ENCODE data around the gene LEKR1.

LEKR1 gene

GRCh38 chr3:157086060-157086750, 260.1 kb downstream of the LEKR1 start:
- no peak for DNase-seq

DNA sequence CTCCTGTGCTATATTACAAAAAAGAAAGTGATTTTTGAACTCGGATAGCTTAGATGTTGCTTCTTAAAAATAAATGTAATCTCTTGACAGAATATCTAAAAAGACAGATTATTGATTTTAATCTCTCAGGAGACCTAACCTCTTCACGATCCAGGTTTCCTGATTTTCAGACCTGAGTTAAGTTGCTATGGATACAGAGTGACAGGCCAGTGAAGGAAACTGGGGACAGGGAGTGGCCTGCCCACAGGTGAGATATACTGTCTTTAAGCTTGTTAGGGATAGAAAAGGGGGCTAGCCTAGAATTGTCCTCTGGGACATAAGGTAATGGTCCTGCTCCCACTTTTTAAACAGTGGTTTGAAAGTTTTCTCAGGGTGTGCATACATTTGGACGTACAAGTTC, 260.6 kb downstream of the LEKR1 start:
- DNase-seq: no peak

- no peak for DNase-seq
These were observed 261.2 kb downstream of the LEKR1 start for GRCh38 chr3:157087373-157087772.

- peak; percentile 4 for DNase-seq
These were observed 261.8 kb downstream of the LEKR1 start for GRCh38 chr3:157087780-157088600.

- DNase-seq: peak; percentile 87
These were observed 262.7 kb downstream of the LEKR1 start for GRCh38 chr3:157088601-157089454.

DNA sequence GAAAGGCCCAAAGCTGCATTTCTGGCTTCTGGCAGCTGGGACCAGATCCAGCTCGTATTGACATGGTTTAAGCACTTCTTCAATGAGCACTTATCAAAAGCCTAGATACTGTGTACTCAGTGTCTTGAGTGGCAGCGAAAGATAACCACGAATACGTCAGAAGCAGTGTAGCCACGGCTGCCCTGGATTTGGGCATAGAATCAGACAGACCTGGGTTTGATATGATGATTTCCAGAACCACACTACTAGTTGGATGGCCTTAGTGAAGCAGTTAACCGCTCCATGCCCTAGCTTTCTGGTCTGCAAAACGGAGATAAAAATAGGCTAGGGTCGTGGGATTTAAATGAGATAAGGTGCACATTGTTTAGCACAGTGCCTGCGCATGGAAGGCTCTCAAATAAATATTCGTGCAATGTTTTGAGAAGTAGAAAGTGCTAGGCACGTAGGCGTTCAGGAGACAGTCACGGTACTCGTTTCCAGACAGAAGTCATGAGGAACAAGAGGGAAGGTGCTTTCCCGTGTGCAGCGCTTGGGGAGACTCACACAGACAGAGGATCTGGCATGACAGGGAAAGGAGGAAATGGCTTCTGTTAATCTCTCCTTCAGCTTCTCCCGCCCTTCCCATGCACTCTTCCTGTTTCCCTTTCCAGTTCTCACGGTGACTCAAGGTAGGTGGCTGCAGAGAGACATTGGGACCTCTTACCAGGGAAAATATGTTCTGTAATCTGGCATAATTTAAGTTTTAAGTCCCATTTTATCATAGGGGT, 263.5 kb downstream of the LEKR1 start:
- peak; percentile 95 for DNase-seq

DNA sequence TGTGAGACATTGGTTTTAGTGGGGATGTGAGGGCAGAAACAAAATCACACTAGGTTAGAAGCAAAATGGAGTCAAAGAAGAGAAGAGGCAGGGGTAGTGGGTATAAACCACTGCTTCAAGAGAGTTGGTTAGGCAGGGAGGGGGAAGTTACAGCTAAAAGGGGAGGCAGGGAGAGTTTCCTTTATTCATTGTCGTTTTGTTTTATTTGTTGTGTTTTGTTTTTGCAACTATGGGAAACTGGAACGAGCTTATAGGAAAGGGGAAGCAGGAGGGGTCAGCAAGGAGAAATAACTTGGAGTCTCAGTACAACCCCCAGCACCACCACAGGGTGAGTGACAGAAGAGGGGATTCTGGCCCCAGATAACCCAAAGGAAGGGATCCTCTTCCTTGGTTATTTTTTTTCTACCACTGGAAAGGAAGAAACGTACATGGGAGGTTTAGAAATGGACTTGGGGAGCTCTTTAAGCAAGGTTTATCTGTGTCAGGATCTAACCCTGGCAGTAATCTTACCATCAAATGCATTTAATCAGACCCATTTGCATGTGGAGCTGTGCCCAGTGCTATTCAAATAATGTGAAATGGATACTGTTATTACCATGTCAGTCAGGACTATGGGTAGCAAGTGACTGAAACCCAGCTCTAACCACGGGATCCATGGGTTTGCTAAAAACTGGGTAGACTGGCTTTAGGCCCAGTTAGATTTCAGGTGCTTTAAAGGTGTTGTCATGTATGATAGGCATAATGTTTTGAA, 265.1 kb downstream of the LEKR1 start:
- no peak for DNase-seq

DNA sequence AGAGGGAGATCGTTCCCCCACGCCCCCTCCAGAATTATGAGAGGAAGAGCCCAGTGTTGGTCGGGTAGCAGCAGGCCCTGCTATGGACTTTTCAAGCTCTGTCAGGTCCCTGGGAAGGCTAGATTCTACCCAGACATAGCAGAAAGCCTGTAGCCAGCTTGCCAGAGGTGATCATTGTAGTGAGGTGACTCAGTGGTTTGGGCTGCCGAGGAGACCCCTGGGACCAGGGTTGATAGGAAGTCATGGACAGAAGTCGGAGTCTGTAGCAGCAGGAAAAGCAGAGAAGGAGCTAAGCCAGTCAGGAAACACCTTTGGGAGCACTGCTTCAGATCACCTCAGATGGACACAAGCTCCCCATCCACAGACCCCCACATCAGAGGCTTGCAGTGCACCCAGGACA, 266.1 kb downstream of the LEKR1 start:
- DNase-seq: no peak

- no peak for DNase-seq
These were observed 266.9 kb downstream of the LEKR1 start for GRCh38 chr3:157093096-157093495.

DNA sequence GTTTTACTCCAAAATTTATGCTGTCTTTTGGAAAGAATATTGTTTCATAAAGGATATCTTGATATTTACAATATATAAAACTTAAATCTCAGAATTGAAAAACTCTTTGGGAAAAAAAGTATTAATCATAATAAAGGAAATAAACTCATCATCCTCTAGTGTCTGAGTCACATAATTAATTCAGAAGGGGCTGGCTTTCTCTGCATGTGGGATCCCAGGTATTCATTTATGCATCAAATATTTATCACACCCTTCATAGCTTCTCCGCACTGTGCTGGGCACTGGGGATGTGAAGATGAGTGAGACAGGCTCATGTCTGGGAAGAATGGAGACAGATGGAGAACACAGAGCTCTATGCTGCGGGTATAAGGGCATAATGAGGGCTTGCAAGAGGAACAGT, 268.1 kb downstream of the LEKR1 start:
- no peak for DNase-seq

- DNase-seq: no peak
These were observed 268.8 kb downstream of the LEKR1 start for GRCh38 chr3:157094751-157095480.

All from hematopoietic multipotent progenitor cell treated with erythropoietin and hydrocortisone succinate and interleukin-3 and kit ligand, for 8 days (in vitro differentiated cells).